Fibroblast of pulmonary artery (primary cell): ENCODE data around the gene KRT13.
"Not testable (repeated sequence)": the region's sequence is repeated elsewhere in the genome, so short reads cannot be mapped to it uniquely, and the experiment has no call there.

Source experiments
- DNase-seq: peaks from one replicate; pipeline ENCODE4 v3.0.0-alpha.2; 2010; ENCODE audit warnings: low read depth
- H3K4me3 ChIP-seq: replicated peaks from 2 replicates; pipeline ENCODE4 v1.5.1; 2011; ENCODE audit warnings: low read depth, mild to moderate bottlenecking, control low read depth, low read length, moderate library complexity
- TF ChIP-seq, protein P1 (sequence below): IDR thresholded peaks from 2 replicates; pipeline ENCODE4 v1.5.1; 2011; ENCODE audit warnings: mild to moderate bottlenecking, control low read depth, low read length, inconsistent platforms; ENCODE audit errors: missing control alignments

KRT13 gene

DNA sequence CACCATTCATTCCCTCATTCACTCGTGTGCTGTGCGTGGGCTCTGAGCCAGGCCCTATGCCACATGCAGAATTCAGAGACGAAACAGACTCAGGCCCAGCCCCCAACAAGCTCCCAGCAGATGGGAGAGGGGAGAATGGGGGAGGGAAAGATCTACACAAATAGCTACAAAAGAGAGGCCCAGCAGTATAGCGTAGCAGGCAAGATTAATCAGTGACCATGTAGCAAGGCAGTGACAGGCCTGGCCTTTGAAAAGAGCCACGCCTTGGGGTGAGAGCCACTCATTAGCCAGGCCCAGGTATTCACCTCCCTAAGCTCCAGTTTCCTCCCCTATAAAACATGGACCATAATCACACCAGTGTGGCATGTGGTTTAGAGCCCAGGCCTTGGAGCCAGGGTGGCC is 39.1 kb upstream of the KRT13 start:
- DNase-seq = no peak
- TF ChIP-seq, protein P1, sequence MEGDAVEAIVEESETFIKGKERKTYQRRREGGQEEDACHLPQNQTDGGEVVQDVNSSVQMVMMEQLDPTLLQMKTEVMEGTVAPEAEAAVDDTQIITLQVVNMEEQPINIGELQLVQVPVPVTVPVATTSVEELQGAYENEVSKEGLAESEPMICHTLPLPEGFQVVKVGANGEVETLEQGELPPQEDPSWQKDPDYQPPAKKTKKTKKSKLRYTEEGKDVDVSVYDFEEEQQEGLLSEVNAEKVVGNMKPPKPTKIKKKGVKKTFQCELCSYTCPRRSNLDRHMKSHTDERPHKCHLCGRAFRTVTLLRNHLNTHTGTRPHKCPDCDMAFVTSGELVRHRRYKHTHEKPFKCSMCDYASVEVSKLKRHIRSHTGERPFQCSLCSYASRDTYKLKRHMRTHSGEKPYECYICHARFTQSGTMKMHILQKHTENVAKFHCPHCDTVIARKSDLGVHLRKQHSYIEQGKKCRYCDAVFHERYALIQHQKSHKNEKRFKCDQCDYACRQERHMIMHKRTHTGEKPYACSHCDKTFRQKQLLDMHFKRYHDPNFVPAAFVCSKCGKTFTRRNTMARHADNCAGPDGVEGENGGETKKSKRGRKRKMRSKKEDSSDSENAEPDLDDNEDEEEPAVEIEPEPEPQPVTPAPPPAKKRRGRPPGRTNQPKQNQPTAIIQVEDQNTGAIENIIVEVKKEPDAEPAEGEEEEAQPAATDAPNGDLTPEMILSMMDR = no peak
- H3K4me3 ChIP-seq = no peak overlapping the region

DNA sequence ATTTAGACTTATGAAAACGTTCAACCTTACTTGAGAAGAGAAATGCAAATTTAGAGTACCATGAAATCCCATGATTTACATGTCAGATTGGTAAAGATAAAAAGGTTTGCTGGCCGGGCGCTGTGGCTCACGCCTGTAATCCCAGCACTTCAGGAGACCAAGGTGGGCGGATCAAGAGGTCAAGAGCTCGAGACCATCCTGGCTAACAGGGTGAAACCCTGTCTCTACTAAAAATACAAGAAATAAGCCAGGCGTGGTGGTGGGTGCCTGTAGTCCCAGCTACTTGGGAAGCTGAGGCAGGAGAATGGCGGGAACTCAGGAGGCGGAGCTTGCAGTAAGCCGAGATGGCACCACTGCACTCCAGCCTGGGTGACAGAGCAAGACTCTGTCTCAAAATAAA is 37.4 kb upstream of the KRT13 start:
- H3K4me3 ChIP-seq, DNase-seq: not testable (repeated sequence)

DNA sequence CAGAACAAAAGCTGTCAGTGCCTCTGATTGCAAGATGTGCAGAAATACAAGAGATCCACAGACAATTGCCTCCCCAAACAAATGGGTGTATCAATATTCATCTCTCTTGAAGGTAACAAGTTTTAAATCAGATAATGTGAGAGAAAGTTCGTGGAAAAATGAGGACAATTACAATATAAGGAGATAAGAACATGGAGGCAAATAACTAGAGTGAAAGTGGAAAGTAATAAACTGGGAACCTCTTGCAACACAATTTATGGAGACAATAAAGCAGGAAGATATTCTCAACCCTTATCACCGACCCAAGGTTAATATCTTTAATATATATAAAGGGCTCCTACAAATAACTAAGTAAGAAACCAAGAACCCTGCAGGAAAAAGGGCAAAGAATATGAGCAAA is 36.9 kb upstream of the KRT13 start:
- TF ChIP-seq, protein P1 = no peak
- no peak for DNase-seq
- H3K4me3 ChIP-seq = no peak overlapping the region

DNA sequence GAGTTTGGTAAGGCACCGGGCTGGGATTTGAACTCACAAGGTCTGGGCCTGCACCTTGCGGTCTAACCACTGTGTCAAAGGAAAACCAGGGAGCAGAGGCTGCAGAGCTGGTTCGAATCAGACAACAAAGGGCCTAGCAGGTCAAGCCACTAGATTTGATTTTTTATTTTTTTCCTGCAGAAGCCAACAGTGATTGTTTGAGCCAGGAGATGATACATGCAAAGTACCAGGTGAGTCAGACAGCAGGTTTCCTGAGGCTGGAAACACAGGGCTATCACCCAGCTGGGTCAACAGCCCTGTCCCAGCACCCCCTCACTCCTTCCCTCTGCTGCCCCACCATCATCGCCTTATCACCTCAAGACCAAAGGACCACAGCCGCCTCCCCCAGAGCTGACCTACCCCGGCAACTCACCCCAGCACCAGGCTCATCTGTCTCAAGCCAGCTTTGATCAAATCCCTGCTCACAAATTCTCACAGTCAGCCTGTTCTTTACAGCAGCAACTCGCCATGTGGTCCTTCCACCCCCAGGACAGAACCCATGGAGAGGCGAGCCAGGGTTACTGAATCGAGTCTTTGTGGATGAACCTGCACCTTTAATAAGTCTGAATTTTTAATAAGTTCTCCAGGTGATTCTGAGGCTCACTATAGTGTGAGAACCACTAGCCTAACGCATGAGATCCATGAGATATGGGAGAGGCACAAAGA is 35.7 kb upstream of the KRT13 start:
- no peak for DNase-seq
- TF ChIP-seq, protein P1 = no peak
- H3K4me3 ChIP-seq = no peak overlapping the region

DNA sequence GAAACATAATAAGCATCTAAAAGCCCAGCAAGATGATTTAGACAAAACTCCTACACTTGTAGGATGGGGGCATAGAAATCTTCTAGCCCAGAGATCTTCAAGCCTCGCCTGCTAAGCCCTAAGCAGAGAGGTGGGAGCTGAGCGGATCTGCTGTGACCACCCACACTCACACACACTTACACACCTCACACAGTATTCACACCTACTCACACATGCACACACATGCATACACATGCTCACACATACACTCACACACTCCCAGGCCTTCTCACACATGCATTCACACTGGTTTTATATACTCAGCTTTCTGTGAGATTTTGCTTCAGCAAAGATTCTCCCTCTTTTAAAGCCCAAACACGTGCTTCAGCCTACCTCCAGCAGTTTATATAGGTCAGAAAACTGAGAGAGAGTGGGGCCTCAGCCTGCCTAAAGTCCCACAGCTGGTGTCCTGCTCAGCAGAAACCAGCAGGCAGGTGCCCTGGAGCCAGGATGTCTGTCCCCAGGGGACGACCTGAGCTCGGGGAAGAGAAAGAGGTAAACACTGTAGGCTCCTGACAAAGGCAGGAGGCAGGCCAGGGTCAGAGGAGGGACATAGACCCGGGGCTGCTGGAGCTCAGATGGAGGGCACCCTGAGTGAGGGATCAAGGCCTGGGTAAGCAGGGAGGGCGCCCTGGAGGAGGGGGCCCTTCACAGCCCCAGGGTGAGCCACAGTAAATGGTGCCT is 34.7 kb upstream of the KRT13 start:
- TF ChIP-seq, protein P1 = no peak
- H3K4me3 ChIP-seq = no peak overlapping the region
- DNase-seq = no peak

DNA sequence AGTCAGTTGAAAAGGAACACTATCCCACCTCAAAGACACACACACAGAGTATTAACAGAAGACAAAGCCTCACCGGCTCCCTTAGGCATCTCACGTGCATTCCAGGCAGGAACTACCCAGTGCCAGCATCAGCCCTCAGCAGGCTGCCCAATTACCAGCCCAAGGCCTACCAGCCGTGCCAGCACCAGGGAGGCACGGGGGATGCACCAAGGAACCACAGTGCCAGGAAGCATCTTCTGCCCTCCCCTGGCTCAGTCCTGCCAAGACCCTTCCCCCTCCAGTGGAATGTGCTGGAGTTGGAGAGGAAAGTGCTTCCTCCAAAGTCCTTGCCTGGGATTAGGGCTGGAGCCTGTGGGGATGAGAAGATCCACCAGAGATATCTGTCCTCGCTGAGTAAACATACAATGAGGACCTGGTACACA is 33.7 kb upstream of the KRT13 start:
- no peak overlapping the region for H3K4me3 ChIP-seq
- DNase-seq = no peak
- TF ChIP-seq, protein P1 = no peak

DNA sequence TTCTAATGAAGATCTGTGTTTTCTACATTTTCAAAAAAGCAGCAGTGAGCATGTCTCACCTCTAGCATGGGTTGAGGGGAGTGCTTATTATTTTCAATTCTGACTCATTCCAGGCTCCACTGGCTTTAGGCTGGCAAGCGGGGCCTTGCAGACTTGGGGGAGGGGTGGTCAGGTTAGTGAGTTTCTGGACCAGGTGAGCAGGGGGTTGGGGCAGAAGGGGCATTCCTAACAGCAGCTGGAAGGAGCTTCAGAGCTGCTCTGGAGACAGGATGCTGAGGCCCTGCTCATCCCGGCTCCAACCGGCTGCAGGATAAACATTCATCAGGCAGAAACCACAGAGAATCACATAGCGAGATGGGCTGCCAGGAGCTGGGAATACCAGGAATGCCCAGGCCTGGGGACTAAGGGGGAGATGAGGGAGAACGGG is 33.2 kb upstream of the KRT13 start:
- TF ChIP-seq, protein P1 = no peak
- DNase-seq = no peak
- H3K4me3 ChIP-seq = no peak overlapping the region
